Left lung (tissue), 10 donors: ENCODE measurements around the gene VPS54. TPM values are rescaled to one million over a fixed set of nuclear protein-coding genes. Genes with fewer than 3 reads are reported as not detected.
A peak's percentile ranks its signal among the peaks of the same experiment; 100 is the strongest.
"Not testable (repeated sequence)": the region's sequence is repeated elsewhere in the genome, so short reads cannot be mapped to it uniquely, and the experiment has no call there.

Source experiments
- ATAC-seq: fragments of 200-7000 bp; cut with Tn5 transposase; one replicate; pipeline ENCODE4 v1.9.1; 2020; ENCODE audit warnings: moderate library complexity
- DNase-seq, 4 donors: peaks; one replicate each; pipeline ENCODE4 v3.0.0-alpha.2; 2013 to 2020
- H3K27ac ChIP-seq, 2 donors: fragments of 200-600 bp; sonication (generic) in 1 of 2; one replicate each; pipeline versions ENCODE4 v1.5.0 to v1.8.0; 2020 to 2021
- H3K27me3 ChIP-seq, 2 donors: fragments of 200-600 bp; sonication (generic) in 1 of 2; one replicate each; pipeline versions ENCODE4 v1.5.0 to v1.8.0; 2020 to 2021
- H3K36me3 ChIP-seq, 2 donors: fragments of 200-600 bp; sonication (generic) in 1 of 2; one replicate each; pipeline versions ENCODE4 v1.5.0 to v1.8.0; 2020 to 2021
- H3K4me1 ChIP-seq, 2 donors: fragments of 200-600 bp; one replicate each; pipeline ENCODE4 v1.8.0; 2021
- H3K4me3 ChIP-seq, 2 donors: fragments of 200-600 bp; sonication (generic) in 1 of 2; one replicate each; pipeline versions ENCODE4 v1.5.0 to v1.8.0; 2020 to 2021; ENCODE audit warnings: mild to moderate bottlenecking in 1 of 2
- H3K9me3 ChIP-seq, 2 donors: fragments of 200-600 bp; sonication (generic) in 1 of 2; one replicate each; pipeline versions ENCODE4 v1.5.0 to v1.8.0; 2020 to 2021
- intact Hi-C, 2 donors: fragments of 100-400 bp; cut with DNase I; formaldehyde crosslinking; loops; one replicate each; pipeline versions ENCODE4 v1.11.2 to v1.14.2; 2022
- polyA plus RNA-seq, 6 donors: library from polyadenylated mRNA; unstranded; fragments of 120-200 nt; gene quantifications; one replicate each; pipeline ENCODE4 v1.2.1, GENCODE V29; 2013; ENCODE audit not compliant: insufficient read length in 6 of 6
- total RNA-seq, 2 donors: library from RNA; stranded (reverse); fragmentation: NEBNext Ultra II Directional; extraction: Animal tissue kit (Norgen Biotek cat#: 25700); gene quantifications; one replicate each; pipeline ENCODE4 v1.2.1, GENCODE V29; 2021
- TF ChIP-seq, protein P1 (sequence below), 2 donors: fragments of 200-600 bp; sonication (generic) in 1 of 2; IDR thresholded peaks; one replicate each; pipeline versions ENCODE4 v1.5.0 to v1.8.0; 2021; ENCODE audit warnings: antibody characterized with exemption in 2 of 2
- donor health status: DM: no; HTN: yes; CAD: no.
- donor health status: DM: no; HTN: no; CAD: no.

The VPS54 gene
- total and polyA plus RNA-seq, 8 donors = 24.1 to 53.2 (median 47.3) TPM

DNA sequence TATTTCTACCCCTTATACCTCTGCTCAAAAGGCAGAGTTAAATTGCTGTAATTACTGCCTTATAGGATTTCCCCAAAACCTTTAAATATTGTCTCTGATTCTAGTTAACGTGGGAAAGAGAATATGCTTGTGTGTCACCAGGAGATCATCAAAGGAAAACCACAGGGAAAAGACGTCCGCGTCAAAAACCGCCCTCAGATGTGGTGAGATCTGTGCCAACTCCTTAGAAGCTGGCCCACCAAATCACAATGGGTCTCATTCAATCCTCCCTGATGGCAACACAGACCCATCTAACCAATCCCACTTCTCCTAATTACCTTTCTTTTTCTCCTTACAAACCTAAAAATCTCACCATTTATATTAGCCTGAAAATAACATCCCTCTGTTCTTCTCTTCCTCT is 25.4 kb downstream of the VPS54 start:
- TF ChIP-seq, protein P1, sequence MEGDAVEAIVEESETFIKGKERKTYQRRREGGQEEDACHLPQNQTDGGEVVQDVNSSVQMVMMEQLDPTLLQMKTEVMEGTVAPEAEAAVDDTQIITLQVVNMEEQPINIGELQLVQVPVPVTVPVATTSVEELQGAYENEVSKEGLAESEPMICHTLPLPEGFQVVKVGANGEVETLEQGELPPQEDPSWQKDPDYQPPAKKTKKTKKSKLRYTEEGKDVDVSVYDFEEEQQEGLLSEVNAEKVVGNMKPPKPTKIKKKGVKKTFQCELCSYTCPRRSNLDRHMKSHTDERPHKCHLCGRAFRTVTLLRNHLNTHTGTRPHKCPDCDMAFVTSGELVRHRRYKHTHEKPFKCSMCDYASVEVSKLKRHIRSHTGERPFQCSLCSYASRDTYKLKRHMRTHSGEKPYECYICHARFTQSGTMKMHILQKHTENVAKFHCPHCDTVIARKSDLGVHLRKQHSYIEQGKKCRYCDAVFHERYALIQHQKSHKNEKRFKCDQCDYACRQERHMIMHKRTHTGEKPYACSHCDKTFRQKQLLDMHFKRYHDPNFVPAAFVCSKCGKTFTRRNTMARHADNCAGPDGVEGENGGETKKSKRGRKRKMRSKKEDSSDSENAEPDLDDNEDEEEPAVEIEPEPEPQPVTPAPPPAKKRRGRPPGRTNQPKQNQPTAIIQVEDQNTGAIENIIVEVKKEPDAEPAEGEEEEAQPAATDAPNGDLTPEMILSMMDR (IDR thresholded peaks at IDR 0.05) = no peak
- no peak for ATAC-seq
- H3K27ac ChIP-seq = no peak overlapping the region
- H3K9me3 ChIP-seq = peaks cover 0 to 10% of the 10 kb centered on the region in 2 donors
- no peaks in the 10 kb centered on the region for H3K27me3 ChIP-seq
- intact Hi-C loops = no loop called here
- no peaks in the 10 kb centered on the region for H3K36me3 ChIP-seq
- no peak for DNase-seq
- H3K4me1 ChIP-seq = peaks cover 0 to 9% of the 10 kb centered on the region in 2 donors
- H3K4me3 ChIP-seq = no peak overlapping the region

DNA sequence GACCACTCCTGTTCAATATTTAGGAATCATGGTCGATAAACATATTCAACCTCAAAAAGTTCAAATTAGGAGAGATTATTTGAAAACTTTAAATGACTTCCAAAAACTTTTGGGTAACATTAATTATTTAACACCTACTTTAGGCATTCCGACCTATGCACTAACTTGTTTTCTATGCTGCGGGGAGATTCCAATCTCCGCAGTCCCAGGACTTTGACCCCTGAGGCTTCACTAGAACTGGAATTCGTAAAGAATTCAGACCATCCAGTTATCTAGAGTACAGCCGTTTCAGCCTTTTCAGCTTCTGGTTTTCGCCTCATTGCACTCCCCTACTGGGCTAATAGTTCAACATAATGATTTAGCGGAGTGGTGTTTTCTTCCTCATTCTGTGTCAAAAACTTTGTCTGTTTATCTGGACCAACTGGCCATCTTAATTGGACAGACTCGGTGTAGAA is 26.1 kb downstream of the VPS54 start:
- H3K36me3 ChIP-seq, H3K4me1 ChIP-seq, H3K27me3 ChIP-seq, intact Hi-C loops, H3K27ac ChIP-seq, DNase-seq, ATAC-seq, H3K4me3 ChIP-seq, H3K9me3 ChIP-seq: not testable (repeated sequence)

DNA sequence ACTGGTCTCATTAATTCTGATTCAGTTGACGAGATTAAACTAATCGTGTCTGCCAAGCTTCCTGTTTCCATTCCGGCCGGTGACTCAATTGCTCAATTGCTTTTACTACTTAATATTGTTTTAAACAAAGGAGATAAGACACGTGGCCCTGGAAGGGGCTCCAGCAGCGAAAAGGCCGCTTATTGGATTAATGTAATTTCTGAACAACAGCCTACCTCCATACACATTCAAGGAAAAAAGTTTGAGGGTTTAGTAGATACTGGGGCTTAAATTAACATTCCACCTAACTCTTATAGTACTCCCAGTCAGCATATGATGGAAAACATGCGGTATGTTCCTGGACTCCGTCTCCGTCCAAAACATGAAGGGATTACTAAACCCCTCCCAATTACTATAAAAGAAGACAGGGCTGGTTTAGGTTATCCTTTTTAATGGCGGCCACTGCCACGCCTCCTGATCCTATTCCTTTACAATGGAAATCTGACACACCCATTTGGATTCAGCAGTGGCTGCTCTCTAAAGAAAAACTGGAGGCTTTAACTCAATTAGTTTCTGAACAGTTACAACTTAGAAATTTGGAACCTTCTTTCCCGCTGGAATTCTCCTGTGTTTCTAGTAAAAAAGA is 27.1 kb downstream of the VPS54 start:
- DNase-seq (no peak), ATAC-seq (no peak)
- TF ChIP-seq, protein P1 (IDR thresholded peaks at IDR 0.05) = no peak
- peaks cover 0 to 10% of the 10 kb centered on the region in 2 donors for H3K9me3 ChIP-seq
- no peak overlapping the region for H3K27ac ChIP-seq
- intact Hi-C loops = no loop called here
- peaks cover 0 to 9% of the 10 kb centered on the region in 2 donors for H3K4me1 ChIP-seq
- H3K4me3 ChIP-seq = no peak overlapping the region
- no peaks in the 10 kb centered on the region for H3K27me3 ChIP-seq
- H3K36me3 ChIP-seq = no peaks in the 10 kb centered on the region

DNA sequence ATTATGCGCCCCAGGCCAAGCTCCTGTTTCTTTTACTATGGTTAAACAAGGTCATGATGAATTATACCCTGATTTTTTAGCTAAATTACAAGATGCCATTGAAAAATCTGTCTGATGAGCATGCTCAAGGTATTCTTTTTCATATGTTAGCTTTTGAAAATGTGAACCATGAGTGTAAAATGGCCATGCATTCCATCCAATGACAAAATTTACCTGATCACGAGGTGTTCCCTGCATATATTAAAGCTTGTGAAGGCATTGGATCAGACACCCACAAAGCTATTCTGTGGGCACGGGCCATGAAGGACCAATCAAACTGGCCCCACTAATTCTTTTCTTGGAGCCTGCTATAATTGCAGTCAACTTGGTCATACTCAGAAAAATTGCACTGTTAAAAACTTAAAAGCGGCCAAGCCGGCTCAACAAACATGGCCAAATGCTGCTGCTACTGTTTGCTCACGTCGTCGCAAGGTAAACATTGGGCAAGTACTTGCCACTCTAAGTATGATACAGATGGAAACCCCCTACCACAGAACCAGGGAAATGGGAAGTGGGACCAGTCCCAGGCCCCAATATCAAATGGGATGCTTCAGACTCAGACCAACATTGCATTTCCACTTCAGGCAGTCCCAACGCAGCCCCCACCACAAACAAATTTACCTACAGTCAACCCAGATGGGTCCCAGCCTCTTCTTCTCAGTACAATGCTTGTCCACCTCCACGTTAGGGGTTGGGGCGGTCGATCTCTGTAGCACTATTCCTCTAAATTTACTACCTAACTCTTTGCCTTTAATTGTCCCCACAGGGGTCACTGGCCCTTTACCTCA is 27.8 kb downstream of the VPS54 start:
- H3K4me1 ChIP-seq, intact Hi-C loops, H3K4me3 ChIP-seq, H3K36me3 ChIP-seq, H3K27ac ChIP-seq, H3K9me3 ChIP-seq, H3K27me3 ChIP-seq: not testable (repeated sequence)
- peak; percentile 60 for ATAC-seq
- DNase-seq = peak in 2 of 4 donors; percentile 41 to 63

DNA sequence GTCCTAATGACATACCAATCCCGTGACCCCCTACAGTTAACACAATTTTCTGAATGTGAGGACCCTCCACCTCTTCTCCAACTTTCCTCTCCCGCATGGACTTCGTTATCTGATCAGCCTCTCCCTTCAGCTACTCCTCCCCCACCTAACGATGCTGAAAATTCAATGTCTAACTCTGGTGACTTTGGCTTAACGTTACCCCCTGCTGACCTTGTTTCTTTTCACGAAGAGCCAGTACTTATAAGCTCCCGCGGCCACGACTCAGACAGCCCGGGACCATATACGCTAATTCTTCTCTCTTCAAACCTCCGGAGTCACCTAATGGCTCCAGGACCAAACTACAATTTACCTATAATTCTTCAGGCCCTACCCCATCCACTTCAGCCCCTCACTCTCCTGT is 29.2 kb downstream of the VPS54 start:
- no peak overlapping the region for H3K27ac ChIP-seq
- ATAC-seq (no peak), DNase-seq (no peak)
- no peak overlapping the region for H3K4me3 ChIP-seq
- no peaks in the 10 kb centered on the region for H3K36me3 ChIP-seq
- H3K4me1 ChIP-seq = peaks cover 0 to 11% of the 10 kb centered on the region in 2 donors
- no peaks in the 10 kb centered on the region for H3K27me3 ChIP-seq
- intact Hi-C loops = no loop called here
- TF ChIP-seq, protein P1 (IDR thresholded peaks at IDR 0.05) = no peak
- peaks cover 0 to 7% of the 10 kb centered on the region in 2 donors for H3K9me3 ChIP-seq

DNA sequence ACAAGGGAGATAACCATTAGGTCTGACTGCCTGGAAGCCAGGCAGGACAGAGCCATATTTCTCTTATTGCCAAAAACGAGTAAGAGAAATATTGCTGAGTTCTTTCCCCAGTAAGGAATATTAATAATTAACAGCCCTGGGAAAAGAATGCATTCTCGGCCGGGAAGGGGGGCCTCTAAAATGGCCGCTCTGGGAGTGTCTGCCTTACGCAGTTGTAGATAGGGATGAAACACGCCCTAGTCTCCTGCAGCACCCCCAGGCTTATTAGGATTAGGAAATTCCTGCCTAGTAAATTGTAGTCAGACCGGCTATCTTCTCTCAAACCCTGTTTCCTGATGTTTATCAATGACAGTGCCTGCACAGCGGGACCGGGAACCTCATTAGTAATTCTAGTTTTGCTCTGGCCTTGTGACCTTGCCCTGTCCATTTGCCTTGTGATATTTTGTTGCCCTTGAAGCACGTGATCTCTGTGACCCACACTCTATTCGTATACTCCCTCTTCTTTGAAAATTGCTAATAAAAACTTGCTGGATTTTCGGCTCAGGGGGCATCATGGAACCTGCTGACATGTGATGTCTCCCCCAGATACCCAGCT is 30.3 kb downstream of the VPS54 start:
- H3K36me3 ChIP-seq, H3K4me3 ChIP-seq, ATAC-seq, intact Hi-C loops, H3K27ac ChIP-seq, H3K27me3 ChIP-seq, H3K9me3 ChIP-seq, DNase-seq: not testable (repeated sequence)
- H3K4me1 ChIP-seq = peaks cover 6 to 20% of the 10 kb centered on the region in 2 donors
